MM.1S (cell line): Measurements from ENCODE around the gene MGME1.

Experiments
- CTCF ChIP-seq: fragments of 300-600 bp; sonication (generic); IDR thresholded peaks from 2 replicates; pipeline ENCODE4 v1.5.1; 2016; ENCODE audit warnings: antibody characterized with exemption, low read length, mixed read lengths
- EZH2 ChIP-seq: fragments of 300-600 bp; sonication (generic); optimal IDR thresholded peaks from 2 replicates; pipeline ENCODE3; 2017; ENCODE audit warnings: low read depth, mild to moderate bottlenecking, antibody characterized with exemption, low read length, mixed read lengths
- EZH2phosphoT487 ChIP-seq: fragments of 300-600 bp; sonication (generic); IDR thresholded peaks from 2 replicates; pipeline ENCODE4 v1.6.1; 2018; ENCODE audit warnings: antibody characterized with exemption, low read length

- TF ChIP-seq CTCF: no peak
- no peak for TF ChIP-seq EZH2
- no peak for TF ChIP-seq EZH2phosphoT487
These were observed 1.1 kb downstream of the MGME1 start for GRCh38 chr20:17969884-17970409.
